Endodermal cell (in vitro differentiated cells): ENCODE measurements around the gene RIMBP2. TPM values are rescaled to one million over a fixed set of nuclear protein-coding genes. Genes with fewer than 3 reads are reported as not detected.

Source experiments
- DNase-seq: peaks from one replicate; pipeline ENCODE4 v3.0.0-alpha.2; 2017
- H3K27ac ChIP-seq: 2 replicates; pipeline ENCODE4 v1.5.1; 2013; ENCODE audit warnings: mild to moderate bottlenecking, low read depth, low read length, moderate library complexity
- H3K27me3 ChIP-seq: 2 replicates; pipeline ENCODE4 v1.6.1; 2013; ENCODE audit warnings: mild to moderate bottlenecking, low read length, moderate library complexity; ENCODE audit not compliant: insufficient read depth, control insufficient read depth, poor library complexity, severe bottlenecking
- H3K36me3 ChIP-seq: 2 replicates; pipeline ENCODE4 v1.7.0; 2013; ENCODE audit warnings: mild to moderate bottlenecking, low read length, moderate library complexity; ENCODE audit not compliant: control insufficient read depth, insufficient read depth
- H3K4me1 ChIP-seq: one replicate; pipeline ENCODE4 v1.7.0; 2013; ENCODE audit warnings: low read length; ENCODE audit not compliant: control insufficient read depth, insufficient read depth
- H3K4me3 ChIP-seq: 2 replicates; pipeline ENCODE4 v1.5.1; 2013; ENCODE audit warnings: mild to moderate bottlenecking, low read length, moderate library complexity
- H3K9ac ChIP-seq: 2 replicates; pipeline ENCODE4 v1.6.1; 2013; ENCODE audit warnings: mild to moderate bottlenecking, low read length, moderate library complexity; ENCODE audit not compliant: poor library complexity, severe bottlenecking; ENCODE audit errors: extremely low read depth
- H3K9me3 ChIP-seq: 2 replicates; pipeline ENCODE4 v1.6.1; 2013; ENCODE audit warnings: mild to moderate bottlenecking, low read length, moderate library complexity; ENCODE audit not compliant: control insufficient read depth
- H3K27ac Mint-ChIP-seq: 2 replicates; pipeline ENCODE4 v1.8.0; 2020; ENCODE audit warnings: mixed read lengths
- H3K27me3 Mint-ChIP-seq: 2 replicates; pipeline ENCODE4 v1.8.0; 2021; ENCODE audit warnings: mild to moderate bottlenecking, mixed read lengths; ENCODE audit not compliant: insufficient read depth
- H3K36me3 Mint-ChIP-seq: 2 replicates; pipeline ENCODE4 v1.8.0; 2020; ENCODE audit warnings: low read depth, mixed read lengths
- H3K4me1 Mint-ChIP-seq: 2 replicates; pipeline ENCODE4 v1.8.0; 2020; ENCODE audit warnings: mixed read lengths
- H3K4me3 Mint-ChIP-seq: 2 replicates; pipeline ENCODE4 v1.8.0; 2020; ENCODE audit warnings: mild to moderate bottlenecking, moderate library complexity, mixed read lengths
- H3K9me3 Mint-ChIP-seq: 2 replicates; pipeline ENCODE4 v1.8.0; 2020; ENCODE audit warnings: mild to moderate bottlenecking, mixed read lengths
- WGBS, 2 experiments: methylation state at CpG; one replicate each; pipeline versions ENCODE4 v1.1.5 to v1.1.7; 2013; ENCODE audit warnings: missing lambda C conversion rate in 2 of 2, mixed read lengths in 1 of 2; ENCODE audit not compliant: insufficient coverage in 1 of 2, insufficient read length in 1 of 2; 5-methylcytosine and 5-hydroxymethylcytosine counted together
- total RNA-seq, 2 donors: library from RNA; stranded (reverse); fragmentation: NEBNext Ultra II Directional in 1 of 2; extraction: Animal tissue kit (Norgen Biotek cat#: 25700) in 1 of 2; gene quantifications; 2 replicates in 1 of 2; 3 replicates in 1 of 2; pipeline ENCODE4 v1.2.1, GENCODE V29; 2021
- TF ChIP-seq, protein P1 (sequence below): fragments of 200-600 bp; sonication (generic); conservative IDR thresholded peaks from 2 replicates; pipeline ENCODE4 v1.5.0; 2021; ENCODE audit warnings: antibody characterized with exemption, mild to moderate bottlenecking

RIMBP2 gene
- total RNA-seq, 2 donors from 2014 or later: 0.13 to 3.4 TPM

DNA sequence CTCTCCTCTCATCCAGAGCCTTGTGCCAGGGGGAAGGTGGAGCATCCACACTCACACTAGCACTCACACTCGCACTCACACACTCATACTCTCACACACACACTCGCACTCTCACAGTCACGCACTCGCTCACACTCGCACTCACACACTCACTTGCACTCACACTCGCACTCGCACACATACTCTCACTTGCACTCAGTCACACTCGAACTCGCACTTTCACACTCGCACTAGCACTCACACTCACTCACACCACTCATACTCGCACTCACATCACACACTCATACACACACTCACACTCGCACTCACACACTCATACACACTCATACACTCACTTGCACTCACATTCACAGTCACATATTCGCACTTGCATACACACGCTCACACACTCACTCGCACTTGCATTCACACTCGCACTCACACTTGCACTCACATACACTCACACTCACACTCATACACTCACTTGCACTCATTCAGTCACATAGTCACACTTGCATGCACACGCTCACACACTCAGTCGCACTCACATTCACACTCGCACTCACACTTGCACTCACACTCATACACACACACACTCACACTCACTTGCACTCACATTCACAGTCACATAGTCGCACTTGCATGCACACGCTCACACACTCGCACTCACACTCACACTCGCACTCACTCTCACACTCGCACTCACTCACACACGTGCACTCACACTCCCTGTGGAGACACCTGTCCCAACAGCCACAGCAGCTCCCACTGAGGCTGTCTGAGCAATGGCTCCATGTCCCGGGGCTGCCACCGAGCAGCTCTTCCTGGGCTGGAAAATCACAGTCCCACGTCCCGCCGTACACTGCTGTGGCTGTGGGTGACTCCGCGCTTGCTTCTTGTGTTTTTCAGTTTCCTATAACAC, 12.3 kb upstream of the RIMBP2 start:
- H3K36me3 ChIP-seq: no peaks in the 10 kb centered on the region
- peaks cover 9% of the 10 kb centered on the region for H3K4me1 Mint-ChIP-seq
- no peaks in the 10 kb centered on the region for H3K4me1 ChIP-seq
- H3K4me3 ChIP-seq: no peak overlapping the region
- DNase-seq: peak; percentile 39
- H3K9me3 ChIP-seq: peaks cover 11% of the 10 kb centered on the region
- no peaks in the 10 kb centered on the region for H3K36me3 Mint-ChIP-seq
- H3K9me3 Mint-ChIP-seq: peaks cover 31% of the 10 kb centered on the region
- peaks cover 15% of the 10 kb centered on the region for H3K27me3 Mint-ChIP-seq
- H3K4me3 Mint-ChIP-seq: no peak overlapping the region
- no peak overlapping the region for H3K27ac ChIP-seq
- TF ChIP-seq, protein P1, sequence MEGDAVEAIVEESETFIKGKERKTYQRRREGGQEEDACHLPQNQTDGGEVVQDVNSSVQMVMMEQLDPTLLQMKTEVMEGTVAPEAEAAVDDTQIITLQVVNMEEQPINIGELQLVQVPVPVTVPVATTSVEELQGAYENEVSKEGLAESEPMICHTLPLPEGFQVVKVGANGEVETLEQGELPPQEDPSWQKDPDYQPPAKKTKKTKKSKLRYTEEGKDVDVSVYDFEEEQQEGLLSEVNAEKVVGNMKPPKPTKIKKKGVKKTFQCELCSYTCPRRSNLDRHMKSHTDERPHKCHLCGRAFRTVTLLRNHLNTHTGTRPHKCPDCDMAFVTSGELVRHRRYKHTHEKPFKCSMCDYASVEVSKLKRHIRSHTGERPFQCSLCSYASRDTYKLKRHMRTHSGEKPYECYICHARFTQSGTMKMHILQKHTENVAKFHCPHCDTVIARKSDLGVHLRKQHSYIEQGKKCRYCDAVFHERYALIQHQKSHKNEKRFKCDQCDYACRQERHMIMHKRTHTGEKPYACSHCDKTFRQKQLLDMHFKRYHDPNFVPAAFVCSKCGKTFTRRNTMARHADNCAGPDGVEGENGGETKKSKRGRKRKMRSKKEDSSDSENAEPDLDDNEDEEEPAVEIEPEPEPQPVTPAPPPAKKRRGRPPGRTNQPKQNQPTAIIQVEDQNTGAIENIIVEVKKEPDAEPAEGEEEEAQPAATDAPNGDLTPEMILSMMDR: no peak
- H3K27me3 ChIP-seq: no peaks in the 10 kb centered on the region
- H3K9ac ChIP-seq: no peak overlapping the region
- WGBS, 2 experiments: 88 to 92% methylated on average over 23 to 32 of the region's 32 CpGs
- no peak overlapping the region for H3K27ac Mint-ChIP-seq

DNA sequence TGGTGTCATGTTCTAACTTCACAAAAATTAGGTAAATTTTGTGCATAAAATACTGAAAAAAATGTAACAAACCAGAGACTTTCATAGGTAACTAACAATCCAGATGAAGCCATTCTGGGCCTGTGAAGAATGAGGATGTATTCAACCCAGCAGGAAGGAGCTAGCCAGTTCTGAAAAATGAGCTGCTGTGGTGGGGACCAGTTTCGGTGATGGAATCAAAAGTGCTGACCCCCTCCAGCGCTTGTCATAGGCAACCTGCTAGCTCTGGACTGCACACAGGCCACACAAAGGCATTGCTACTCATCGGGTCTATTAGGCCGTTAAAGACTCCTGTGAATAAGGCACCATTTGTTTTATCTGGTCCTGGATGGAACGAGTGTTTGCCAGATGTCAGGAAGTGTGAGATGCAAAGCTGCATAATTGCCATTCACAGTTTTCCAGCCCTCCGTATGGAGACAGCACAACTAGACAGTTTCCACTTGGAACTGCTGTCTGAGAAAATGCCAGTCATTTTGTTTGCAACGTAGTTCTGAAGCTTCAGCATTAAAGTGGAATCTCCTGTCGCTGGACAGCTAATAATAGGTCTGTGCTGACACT, 3.3 kb upstream of the RIMBP2 start:
- H3K4me1 ChIP-seq: peaks cover under 1% of the 10 kb centered on the region
- H3K9me3 Mint-ChIP-seq: peaks cover 25% of the 10 kb centered on the region
- no peak overlapping the region for H3K4me3 Mint-ChIP-seq
- TF ChIP-seq, protein P1: no peak
- H3K9me3 ChIP-seq: peaks cover 19% of the 10 kb centered on the region
- H3K27me3 Mint-ChIP-seq: peaks cover 56% of the 10 kb centered on the region
- H3K36me3 Mint-ChIP-seq: no peaks in the 10 kb centered on the region
- H3K27ac Mint-ChIP-seq: no peak overlapping the region
- peaks cover 2% of the 10 kb centered on the region for H3K4me1 Mint-ChIP-seq
- H3K36me3 ChIP-seq: no peaks in the 10 kb centered on the region
- H3K27me3 ChIP-seq: peaks cover 35% of the 10 kb centered on the region
- H3K4me3 ChIP-seq: no peak overlapping the region
- H3K9ac ChIP-seq: no peak overlapping the region
- H3K27ac ChIP-seq: peak overlapping the region; percentile 53
- peak; percentile 37 for DNase-seq
- WGBS, 2 experiments: 68 to 79% methylated on average over 8 of the region's 8 CpGs

DNA sequence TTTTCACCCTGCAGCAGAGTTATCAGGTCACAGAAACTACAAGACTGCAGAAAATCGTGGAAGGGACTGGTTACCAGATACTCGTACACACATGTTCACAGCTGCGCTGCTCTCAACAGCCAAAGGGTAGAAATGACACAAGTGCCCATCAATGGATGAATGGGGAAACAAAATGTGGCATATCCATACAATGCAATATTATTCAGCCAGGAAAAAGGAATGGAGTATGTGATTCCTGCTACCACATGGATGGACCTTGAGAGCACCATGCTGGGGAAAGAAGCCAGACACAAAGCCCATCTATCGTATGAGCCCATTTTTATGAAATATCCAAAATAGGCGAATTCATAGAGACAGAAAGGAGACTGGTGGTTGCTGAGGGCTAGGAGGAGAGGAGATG, 1.7 kb upstream of the RIMBP2 start:
- Histone ChIP-seq H3K4me3 (no peak overlapping the region), H3K9me3 (peaks cover 13% of the 10 kb centered on the region), H3K27me3 (peaks cover 51% of the 10 kb centered on the region), H3K27ac (no peak overlapping the region), H3K9ac (no peak overlapping the region), H3K4me1 (peaks cover 2% of the 10 kb centered on the region), H3K36me3 (no peaks in the 10 kb centered on the region)
- H3K4me3 Mint-ChIP-seq: no peak overlapping the region
- TF ChIP-seq, protein P1: no peak
- DNase-seq: no peak
- WGBS, 2 experiments: 92% methylated on average over 5 of the region's 5 CpGs
- peaks cover 2% of the 10 kb centered on the region for H3K4me1 Mint-ChIP-seq
- H3K27me3 Mint-ChIP-seq: peaks cover 62% of the 10 kb centered on the region
- H3K36me3 Mint-ChIP-seq: no peaks in the 10 kb centered on the region
- H3K9me3 Mint-ChIP-seq: peaks cover 10% of the 10 kb centered on the region
- no peak overlapping the region for H3K27ac Mint-ChIP-seq
